Mucosa of stomach (tissue), 1 donor: ENCODE data around the gene SRGAP2B.
"Not testable (repeated sequence)": the region's sequence is repeated elsewhere in the genome, so short reads cannot be mapped to it uniquely, and the experiment has no call there.

Experiments used
- H3K27me3 ChIP-seq: one replicate; pipeline ENCODE4 v1.7.0; 2013; ENCODE audit warnings: mild to moderate bottlenecking, low read length; ENCODE audit not compliant: control insufficient read depth, insufficient read depth
- H3K36me3 ChIP-seq: one replicate; pipeline ENCODE4 v1.7.0; 2013; ENCODE audit warnings: low read length; ENCODE audit not compliant: control insufficient read depth, insufficient read depth
- H3K4me1 ChIP-seq: one replicate; pipeline ENCODE4 v1.7.0; 2013; ENCODE audit warnings: mild to moderate bottlenecking, low read length; ENCODE audit not compliant: control insufficient read depth, insufficient read depth
- H3K4me3 ChIP-seq: one replicate; pipeline ENCODE4 v1.7.0; 2013; ENCODE audit warnings: low read length
- H3K9ac ChIP-seq: one replicate; pipeline ENCODE4 v1.7.0; 2013; ENCODE audit warnings: mild to moderate bottlenecking, low read length, moderate library complexity
- H3K9me3 ChIP-seq: one replicate; pipeline ENCODE4 v1.7.0; 2013; ENCODE audit warnings: mild to moderate bottlenecking, low read length, moderate library complexity; ENCODE audit not compliant: control insufficient read depth
- donor health status: Pancreatic carcinoma.

SRGAP2B gene

DNA sequence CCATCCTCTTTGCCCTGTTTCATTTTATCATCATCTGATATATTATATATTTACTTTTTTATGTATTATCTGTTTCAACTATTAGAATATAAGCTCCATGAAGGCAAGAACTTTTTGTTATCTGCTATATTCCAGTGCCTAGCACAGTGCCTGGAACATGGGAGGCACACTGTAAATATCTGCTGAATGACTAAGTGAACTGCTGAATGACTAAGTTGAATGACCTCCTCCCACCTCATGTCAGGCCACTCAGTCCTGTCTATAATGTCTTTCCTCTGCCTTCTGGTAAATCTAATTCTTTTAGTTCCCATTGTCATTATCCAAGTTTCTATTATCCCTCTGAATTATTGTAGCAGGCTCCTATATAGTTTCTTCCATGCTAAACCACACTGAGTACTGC lies 156.5 kb downstream of the SRGAP2B start:
- not testable (repeated sequence) for H3K4me1 ChIP-seq, H3K27me3 ChIP-seq, H3K9me3 ChIP-seq, H3K4me3 ChIP-seq, H3K36me3 ChIP-seq, H3K9ac ChIP-seq

GRCh38 chr1:144936186-144936732 lies 158.9 kb downstream of the SRGAP2B start:
- H3K4me1 ChIP-seq, H3K4me3 ChIP-seq, H3K27me3 ChIP-seq, H3K9ac ChIP-seq, H3K36me3 ChIP-seq, H3K9me3 ChIP-seq: not testable (repeated sequence)

GRCh38 chr1:144935310-144935709 lies 159.8 kb downstream of the SRGAP2B start:
- not testable (repeated sequence) for H3K36me3 ChIP-seq

DNA sequence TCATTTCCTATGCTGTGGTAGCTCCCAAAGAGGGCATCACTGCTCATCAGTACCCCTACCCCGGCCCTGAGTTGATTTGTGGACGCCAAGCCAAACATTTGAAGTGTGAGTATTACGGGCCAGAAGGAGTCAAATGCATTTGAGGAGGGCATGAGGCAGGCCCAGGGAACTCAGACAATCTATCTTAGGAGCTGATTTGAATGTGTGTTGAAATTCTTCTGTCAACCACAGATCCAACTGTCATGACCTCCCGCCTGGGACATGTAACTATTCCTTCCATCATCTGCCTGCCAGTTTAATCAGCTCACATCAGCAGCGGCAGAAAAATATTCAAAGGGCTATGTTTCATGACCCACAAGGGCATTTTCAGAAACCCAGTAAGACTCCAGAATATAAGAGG lies 162.1 kb downstream of the SRGAP2B start:
- not testable (repeated sequence) for H3K27me3 ChIP-seq, H3K36me3 ChIP-seq, H3K9me3 ChIP-seq, H3K4me3 ChIP-seq, H3K4me1 ChIP-seq, H3K9ac ChIP-seq

More at GRCh38 chr1:144935310-144935709, 159.8 kb downstream of the SRGAP2B start:
- H3K4me1 ChIP-seq, H3K27me3 ChIP-seq, H3K9me3 ChIP-seq, H3K9ac ChIP-seq, H3K4me3 ChIP-seq: not testable (repeated sequence)

- not testable (repeated sequence) for H3K27me3 ChIP-seq, H3K36me3 ChIP-seq, H3K9me3 ChIP-seq, H3K9ac ChIP-seq, H3K4me1 ChIP-seq, H3K4me3 ChIP-seq
These were observed 163.0 kb downstream of the SRGAP2B start for GRCh38 chr1:144932153-144932552.

- not testable (repeated sequence) for H3K4me3 ChIP-seq, H3K36me3 ChIP-seq, H3K4me1 ChIP-seq, H3K9me3 ChIP-seq, H3K9ac ChIP-seq, H3K27me3 ChIP-seq
These were observed 163.6 kb downstream of the SRGAP2B start for GRCh38 chr1:144931553-144931952.

- H3K36me3 ChIP-seq, H3K9me3 ChIP-seq, H3K4me1 ChIP-seq, H3K4me3 ChIP-seq, H3K27me3 ChIP-seq, H3K9ac ChIP-seq: not testable (repeated sequence)
These were observed 164.9 kb downstream of the SRGAP2B start for GRCh38 chr1:144930085-144930777.

GRCh38 chr1:144927292-144927691 lies 167.8 kb downstream of the SRGAP2B start:
- H3K4me1 ChIP-seq, H3K36me3 ChIP-seq, H3K9me3 ChIP-seq, H3K9ac ChIP-seq, H3K27me3 ChIP-seq, H3K4me3 ChIP-seq: not testable (repeated sequence)

DNA sequence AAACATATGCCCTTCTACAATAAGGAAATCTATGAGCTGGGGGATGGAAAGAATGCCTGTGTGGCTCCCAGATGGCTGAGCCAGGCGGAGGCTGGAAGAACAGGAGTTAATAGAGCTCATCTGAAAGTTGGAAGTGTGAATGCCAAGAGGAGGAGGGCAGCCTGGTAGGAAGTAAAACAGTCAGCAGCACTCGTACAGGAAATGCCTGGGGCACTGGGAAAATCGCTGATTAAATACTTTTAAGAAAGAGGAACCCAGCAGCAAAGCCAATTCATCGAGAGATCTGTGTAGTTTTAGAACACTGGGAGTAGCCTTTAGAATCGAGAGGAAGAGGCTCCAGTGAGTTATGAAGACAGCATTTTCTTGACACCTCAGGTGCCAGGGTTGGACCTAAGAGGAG lies 171.5 kb downstream of the SRGAP2B start:
- H3K36me3 ChIP-seq, H3K9ac ChIP-seq, H3K4me3 ChIP-seq, H3K4me1 ChIP-seq, H3K27me3 ChIP-seq, H3K9me3 ChIP-seq: not testable (repeated sequence)

DNA sequence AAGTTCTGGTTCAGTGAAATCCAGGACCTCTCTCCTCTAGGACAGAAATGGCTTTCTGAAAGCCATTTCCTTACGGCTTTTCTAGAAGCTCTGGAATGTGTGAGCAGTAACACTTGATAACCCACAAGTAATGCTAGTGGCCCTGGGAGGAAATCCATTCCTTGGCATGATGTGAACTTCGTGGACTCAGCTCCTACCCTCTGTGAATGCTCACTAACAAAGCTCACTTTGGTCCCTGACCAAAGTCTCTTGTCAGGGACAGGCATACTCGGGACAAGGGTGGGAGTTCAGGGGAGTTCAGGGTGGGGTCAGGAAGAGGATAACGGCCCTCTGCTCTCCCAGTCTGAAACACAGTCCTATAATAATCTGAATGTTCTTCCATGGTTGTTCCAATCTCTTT lies 172.3 kb downstream of the SRGAP2B start:
- H3K27me3 ChIP-seq, H3K4me1 ChIP-seq, H3K9me3 ChIP-seq, H3K36me3 ChIP-seq, H3K9ac ChIP-seq, H3K4me3 ChIP-seq: not testable (repeated sequence)

DNA sequence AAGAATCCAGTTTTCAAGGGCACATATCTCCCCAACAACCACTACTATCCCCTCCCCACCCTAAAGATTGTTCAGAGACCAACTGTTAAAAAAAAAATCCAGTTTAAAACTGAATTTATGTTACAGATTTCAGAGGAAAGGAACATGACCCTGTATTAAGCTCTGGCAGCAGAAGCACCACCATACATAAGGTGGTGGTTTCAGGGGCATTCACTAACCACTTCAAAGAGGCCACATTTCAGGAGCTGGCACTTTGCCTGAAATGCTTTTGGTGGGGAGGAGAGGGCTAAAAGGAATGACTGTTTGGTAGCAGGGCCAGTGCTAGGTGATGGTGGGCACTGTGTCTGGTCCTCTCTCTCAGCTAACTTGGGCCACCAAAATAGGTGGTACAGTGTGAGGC lies 176.0 kb downstream of the SRGAP2B start:
- not testable (repeated sequence) for H3K9ac ChIP-seq, H3K27me3 ChIP-seq, H3K4me3 ChIP-seq, H3K36me3 ChIP-seq, H3K4me1 ChIP-seq, H3K9me3 ChIP-seq

DNA sequence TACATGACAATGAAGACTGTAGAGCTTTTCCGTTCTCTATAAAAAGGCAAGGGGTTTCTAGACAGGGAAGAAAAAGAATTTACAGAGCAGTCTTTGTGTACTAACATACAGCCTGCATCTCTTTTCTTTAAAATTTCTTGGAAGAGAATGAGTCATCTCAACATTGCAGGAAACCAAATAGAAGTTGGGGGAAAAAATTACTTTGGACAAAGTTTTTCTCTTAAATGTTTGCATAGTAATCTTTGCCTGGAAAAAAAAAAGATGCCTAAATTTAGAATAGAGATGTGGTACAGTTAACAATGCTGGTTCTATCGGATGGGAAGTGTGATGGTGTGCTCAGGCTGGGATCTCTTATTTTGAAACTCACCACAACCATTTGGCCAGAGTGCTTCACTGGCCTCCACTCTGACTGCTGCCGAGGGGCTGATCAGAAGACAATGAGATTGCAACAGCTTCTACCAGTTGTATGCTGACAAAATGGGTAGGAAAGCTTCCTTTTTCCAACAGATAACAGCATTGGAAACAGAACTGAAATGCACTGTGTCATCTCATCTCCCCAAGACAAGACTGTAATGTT lies 177.0 kb downstream of the SRGAP2B start:
- H3K9me3 ChIP-seq, H3K4me3 ChIP-seq, H3K4me1 ChIP-seq, H3K9ac ChIP-seq, H3K36me3 ChIP-seq, H3K27me3 ChIP-seq: not testable (repeated sequence)
